CD4-positive, alpha-beta T cell (primary cell): ENCODE measurements around the gene STXBP3. TPM values are rescaled to one million over a fixed set of nuclear protein-coding genes. Genes with fewer than 3 reads are reported as not detected.

Experiments
- ATAC-seq: fragments of 200-7000 bp; cut with Tn5 transposase; one replicate; pipeline ENCODE4 v1.10.0; 2022; ENCODE audit warnings: mild to moderate bottlenecking; ENCODE audit not compliant: poor library complexity
- CTCF ChIA-PET: fragments of 350-600 bp; sonication (Branson Sonifier 250); formaldehyde crosslinking; loops from one replicate; lab custom pipeline; 2021; ENCODE audit warnings: antibody characterized with exemption, inconsistent platforms; lab: Charles Lee
- POLR2A ChIA-PET: fragments of 350-600 bp; sonication (Branson Sonifier 250); formaldehyde crosslinking; loops from one replicate; lab custom pipeline; 2021; ENCODE audit warnings: antibody characterized with exemption, inconsistent platforms; lab: Charles Lee
- DNase-seq, 14 experiments: peaks; one replicate each; pipeline ENCODE4 v3.0.0-alpha.2; 2013 to 2020; ENCODE audit warnings: mixed read lengths in 2 of 14
- H3K27ac ChIP-seq, 2 donors: one replicate each; pipeline versions ENCODE4 v1.5.1 to v1.7.0; 2013; ENCODE audit warnings: low read length in 2 of 2, low read depth in 1 of 2, mild to moderate bottlenecking in 1 of 2
- H3K27me3 ChIP-seq, 2 experiments: 1 replicate in 1 of 2; 2 replicates in 1 of 2; pipeline versions ENCODE4 v1.6.1 to v1.7.0; 2013; ENCODE audit warnings: low read length in 2 of 2, control low read depth in 1 of 2, mild to moderate bottlenecking in 1 of 2, moderate library complexity in 1 of 2; ENCODE audit not compliant: insufficient read depth in 2 of 2, control insufficient read depth in 1 of 2
- H3K36me3 ChIP-seq: one replicate; pipeline ENCODE4 v1.6.1; 2013; ENCODE audit warnings: low read length, control low read depth; ENCODE audit not compliant: insufficient read depth
- H3K4me1 ChIP-seq: one replicate; pipeline ENCODE4 v1.6.1; 2013; ENCODE audit warnings: low read length, control low read depth; ENCODE audit not compliant: insufficient read depth
- H3K4me3 ChIP-seq: one replicate; pipeline ENCODE4 v1.5.1; 2013; ENCODE audit warnings: mild to moderate bottlenecking, low read length, moderate library complexity
- H3K9me3 ChIP-seq, 2 experiments: 1 replicate in 1 of 2; 2 replicates in 1 of 2; pipeline versions ENCODE4 v1.6.1 to v1.7.0; 2013; ENCODE audit warnings: low read length in 2 of 2, mild to moderate bottlenecking in 2 of 2, control low read depth in 1 of 2, moderate library complexity in 1 of 2; ENCODE audit not compliant: control insufficient read depth in 1 of 2, insufficient read depth in 1 of 2
- H3K27ac Mint-ChIP-seq: one replicate; pipeline ENCODE4 v1.8.0; 2020; ENCODE audit warnings: mixed read lengths
- H3K27me3 Mint-ChIP-seq: one replicate; pipeline ENCODE4 v1.8.0; 2021; ENCODE audit warnings: mixed read lengths
- H3K36me3 Mint-ChIP-seq: one replicate; pipeline ENCODE4 v1.8.0; 2021; ENCODE audit warnings: low read depth, mixed read lengths
- H3K4me1 Mint-ChIP-seq: one replicate; pipeline ENCODE4 v1.8.0; 2021; ENCODE audit warnings: low read depth, mixed read lengths
- H3K4me3 Mint-ChIP-seq: one replicate; pipeline ENCODE4 v1.8.0; 2020; ENCODE audit warnings: mild to moderate bottlenecking, mixed read lengths
- H3K9me3 Mint-ChIP-seq: one replicate; pipeline ENCODE4 v1.8.0; 2020; ENCODE audit warnings: mixed read lengths
- intact Hi-C, 2 experiments: fragments of 100-400 bp; cut with DNase I in 1 of 2; cut with micrococcal nuclease in 1 of 2; formaldehyde crosslinking; loops; one replicate each; pipeline versions ENCODE4 v1.15.1 to v1.9.0; 2023 to 2025; cut with DNase I, micrococcal nuclease
- total RNA-seq, 174 experiments: library from RNA in 2 of 174; stranded (reverse) in 2 of 174; gene quantifications; one replicate each; pipeline ENCODE4 v1.2.3 and lab custom pipeline; 2021 to 2026
- TF ChIP-seq, protein P1 (sequence below): fragments of 200-600 bp; IDR thresholded peaks from one replicate; pipeline ENCODE4 v1.8.0; 2022; ENCODE audit warnings: antibody characterized with exemption, mild to moderate bottlenecking

STXBP3 gene
- total RNA-seq, 2 experiments from 2014 or later, result 41.6 to 50.5 TPM

GRCh38 chr1:108817811-108818210 lies 71.3 kb downstream of the STXBP3 start:
- TF ChIP-seq, protein P1, sequence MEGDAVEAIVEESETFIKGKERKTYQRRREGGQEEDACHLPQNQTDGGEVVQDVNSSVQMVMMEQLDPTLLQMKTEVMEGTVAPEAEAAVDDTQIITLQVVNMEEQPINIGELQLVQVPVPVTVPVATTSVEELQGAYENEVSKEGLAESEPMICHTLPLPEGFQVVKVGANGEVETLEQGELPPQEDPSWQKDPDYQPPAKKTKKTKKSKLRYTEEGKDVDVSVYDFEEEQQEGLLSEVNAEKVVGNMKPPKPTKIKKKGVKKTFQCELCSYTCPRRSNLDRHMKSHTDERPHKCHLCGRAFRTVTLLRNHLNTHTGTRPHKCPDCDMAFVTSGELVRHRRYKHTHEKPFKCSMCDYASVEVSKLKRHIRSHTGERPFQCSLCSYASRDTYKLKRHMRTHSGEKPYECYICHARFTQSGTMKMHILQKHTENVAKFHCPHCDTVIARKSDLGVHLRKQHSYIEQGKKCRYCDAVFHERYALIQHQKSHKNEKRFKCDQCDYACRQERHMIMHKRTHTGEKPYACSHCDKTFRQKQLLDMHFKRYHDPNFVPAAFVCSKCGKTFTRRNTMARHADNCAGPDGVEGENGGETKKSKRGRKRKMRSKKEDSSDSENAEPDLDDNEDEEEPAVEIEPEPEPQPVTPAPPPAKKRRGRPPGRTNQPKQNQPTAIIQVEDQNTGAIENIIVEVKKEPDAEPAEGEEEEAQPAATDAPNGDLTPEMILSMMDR, result no peak
- Histone ChIP-seq H3K4me1 (no peaks in the 10 kb centered on the region), H3K27me3 (no peaks in the 10 kb centered on the region), H3K9me3 (no peaks in the 10 kb centered on the region), H3K27ac (no peak overlapping the region), H3K4me3 (no peak overlapping the region), H3K36me3 (no peaks in the 10 kb centered on the region)
- no peak for DNase-seq
- CTCF ChIA-PET, result no interaction called here
- intact Hi-C loops, result no loop called here
- Mint-ChIP-seq H3K36me3 (no peaks in the 10 kb centered on the region), H3K9me3 (no peaks in the 10 kb centered on the region), H3K27me3 (no peaks in the 10 kb centered on the region), H3K4me1 (no peaks in the 10 kb centered on the region), H3K4me3 (no peak overlapping the region), H3K27ac (no peak overlapping the region)
- POLR2A ChIA-PET, result no interaction called here
- no peak for ATAC-seq

DNA sequence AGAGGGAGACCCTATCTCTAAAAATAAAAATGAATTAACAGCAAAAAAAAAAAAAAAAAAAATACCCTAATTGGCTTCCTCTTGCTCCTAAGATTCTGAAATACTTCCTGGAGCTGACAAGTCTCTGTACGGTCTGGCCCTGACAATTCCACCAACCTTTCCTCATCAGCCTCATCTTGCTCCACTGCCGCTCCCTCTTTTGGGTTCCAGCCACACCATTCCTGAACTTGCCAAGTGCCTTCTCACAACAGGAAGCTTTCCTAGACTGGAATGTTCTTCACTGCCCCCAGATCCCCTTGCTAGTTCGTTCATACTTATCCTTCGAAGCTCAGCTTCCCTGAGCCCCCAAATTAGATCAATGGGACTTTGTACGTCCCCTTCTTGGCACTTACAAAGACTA lies 73.4 kb downstream of the STXBP3 start:
- Mint-ChIP-seq H3K27ac (no peak overlapping the region), H3K36me3 (no peaks in the 10 kb centered on the region), H3K4me3 (no peak overlapping the region), H3K9me3 (no peaks in the 10 kb centered on the region), H3K4me1 (no peaks in the 10 kb centered on the region), H3K27me3 (no peaks in the 10 kb centered on the region)
- POLR2A ChIA-PET, result no interaction called here
- CTCF ChIA-PET, result interaction anchor here (0.9 kb wide), 1 partner anchor 9 kb away, joined by 3 read pairs; no protein-coding TSS in a partner anchor
- ATAC-seq, result no peak
- Histone ChIP-seq H3K36me3 (no peaks in the 10 kb centered on the region), H3K4me3 (no peak overlapping the region), H3K4me1 (no peaks in the 10 kb centered on the region), H3K27ac (no peak overlapping the region), H3K27me3 (no peaks in the 10 kb centered on the region), H3K9me3 (no peaks in the 10 kb centered on the region)
- no peak for DNase-seq
- TF ChIP-seq, protein P1, result no peak
- intact Hi-C loops, result no loop called here

- no peak overlapping the region for H3K27ac ChIP-seq
- DNase-seq, result no peak
- intact Hi-C loops, result no loop called here
- no peak for ATAC-seq
- ChIA-PET CTCF (interaction anchor here (8.2 kb wide), 1 partner anchor 74 kb away, joined by 56 read pairs; no protein-coding TSS in a partner anchor), POLR2A (no interaction called here)
- Mint-ChIP-seq H3K9me3 (no peaks in the 10 kb centered on the region), H3K27me3 (no peaks in the 10 kb centered on the region), H3K4me3 (no peak overlapping the region), H3K36me3 (no peaks in the 10 kb centered on the region), H3K4me1 (no peaks in the 10 kb centered on the region), H3K27ac (no peak overlapping the region)
- H3K27me3 ChIP-seq, result no peaks in the 10 kb centered on the region
- no peaks in the 10 kb centered on the region for H3K36me3 ChIP-seq
- H3K9me3 ChIP-seq, result no peaks in the 10 kb centered on the region
- H3K4me1 ChIP-seq, result peaks cover 4% of the 10 kb centered on the region
- H3K4me3 ChIP-seq, result no peak overlapping the region
- TF ChIP-seq, protein P1, result no peak
Observed at GRCh38 chr1:108823632-108824031, 77.2 kb downstream of the STXBP3 start.
